ENCODE data around the gene TPM2.

DNA sequence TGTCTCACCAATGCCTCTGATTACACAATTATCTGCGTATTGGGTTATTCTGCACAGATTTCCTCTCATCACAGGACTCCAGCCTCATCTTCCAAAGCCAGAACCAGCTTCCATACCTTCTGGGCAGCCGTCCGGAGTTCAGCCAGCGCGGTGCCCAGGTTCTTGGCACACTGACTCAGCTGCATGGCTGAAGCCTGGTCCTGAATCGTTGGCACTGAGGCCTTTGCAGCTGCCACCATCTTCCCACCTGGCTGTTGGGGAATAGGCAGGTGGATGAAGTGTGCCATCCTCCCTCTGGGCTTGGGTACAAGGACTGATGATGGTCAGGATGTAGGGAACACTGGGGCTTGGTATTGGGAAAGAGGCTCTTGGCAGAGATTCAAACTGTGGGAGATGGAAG lies 24.4 kb upstream of the TPM2 start:
- TF ChIP-seq PAX5 (IDR thresholded peaks at IDR 0.05; ENCODE audit: insufficient read depth, low read length, severe bottlenecking) (no peak), POLR2A (IDR thresholded peaks at IDR 0.05; ENCODE audit: low read depth, low read length) (no peak)
